Fibroblast of skin of back (primary cell): Measurements from ENCODE around the gene LPAR2.
A peak's percentile ranks its signal among the peaks of the same experiment; 100 is the strongest.

Source experiments
- DNase-seq: peaks from one replicate; pipeline ENCODE4 v3.0.0-alpha.2; 2013

The LPAR2 gene

GRCh38 chr19:19653597-19654147, 25.7 kb upstream of the LPAR2 start:
- no peak for DNase-seq

GRCh38 chr19:19652482-19653295, 24.7 kb upstream of the LPAR2 start:
- DNase-seq = peak; percentile 17

GRCh38 chr19:19651076-19651475, 23.1 kb upstream of the LPAR2 start:
- no peak for DNase-seq

GRCh38 chr19:19650331-19650730, 22.3 kb upstream of the LPAR2 start:
- DNase-seq = no peak

- DNase-seq = no peak
Measured at GRCh38 chr19:19649580-19649995, 21.6 kb upstream of the LPAR2 start.

GRCh38 chr19:19649155-19649554, 21.1 kb upstream of the LPAR2 start:
- DNase-seq = no peak

GRCh38 chr19:19647037-19647835, 19.2 kb upstream of the LPAR2 start:
- no peak for DNase-seq

- DNase-seq = no peak
Measured at GRCh38 chr19:19645233-19645870, 17.3 kb upstream of the LPAR2 start.

GRCh38 chr19:19644054-19644388, 16.0 kb upstream of the LPAR2 start:
- no peak for DNase-seq

GRCh38 chr19:19643158-19644053, 15.4 kb upstream of the LPAR2 start, which contains the start of gene GMIP:
Gene GMIP, minus strand, starts transcription at chr19:19643657. Its CDS starts 128 bp downstream, at chr19:19643529.
- peak; percentile 40 for DNase-seq

- peak; percentile 23 for DNase-seq
Measured at GRCh38 chr19:19642506-19643157, 14.6 kb upstream of the LPAR2 start.

- no peak for DNase-seq
Measured at GRCh38 chr19:19637523-19638251, 9.7 kb upstream of the LPAR2 start.

GRCh38 chr19:19637186-19637522, 9.1 kb upstream of the LPAR2 start:
- DNase-seq = no peak

GRCh38 chr19:19636573-19637185, 8.7 kb upstream of the LPAR2 start:
- no peak for DNase-seq

- DNase-seq = no peak
Measured at GRCh38 chr19:19635313-19635702, 7.3 kb upstream of the LPAR2 start.

- DNase-seq = no peak
Measured at GRCh38 chr19:19634516-19635312, 6.7 kb upstream of the LPAR2 start.

GRCh38 chr19:19633711-19634515, 5.9 kb upstream of the LPAR2 start:
- no peak for DNase-seq

GRCh38 chr19:19632661-19633060, 4.6 kb upstream of the LPAR2 start:
- no peak for DNase-seq

- DNase-seq = no peak
Measured at GRCh38 chr19:19631346-19631745, 3.3 kb upstream of the LPAR2 start.
